ENCODE results near the gene PDE4B. TPM values are rescaled to one million over a fixed set of nuclear protein-coding genes. Genes with fewer than 3 reads are reported as not detected.

Gene PDE4B
- total and polyA plus RNA-seq, 12 donors = 1.2 to 14.9 (median 3.9) TPM

- Histone ChIP-seq H3K27me3 (no peaks in the 10 kb centered on the region), H3K27ac (no peak overlapping the region)
- intact Hi-C loops (cut with DNase I) = no loop called here
Observed at GRCh38 chr1:65995928-65996327, 203.2 kb downstream of the PDE4B start.

GRCh38 chr1:65997693-65998092 is 205.0 kb downstream of the PDE4B start:
- intact Hi-C loops (cut with DNase I) = no loop called here
- 78 to 86% (median 83%) methylated on average over 1 of the region's 1 CpG for WGBS, 4 donors
- no peaks in the 10 kb centered on the region for H3K9me3 ChIP-seq (replicated peaks in 1 of 3)

More at GRCh38 chr1:65995928-65996327, 203.2 kb downstream of the PDE4B start:
- no peaks in the 10 kb centered on the region for H3K9me3 ChIP-seq (replicated peaks in 1 of 3)
- no peaks in the 10 kb centered on the region for H3K4me1 ChIP-seq (replicated peaks in 1 of 2)
- no peak overlapping the region for H3K4me3 ChIP-seq
- TF ChIP-seq CTCF (IDR thresholded peaks at IDR 0.05) (no peak), POLR2A (IDR thresholded peaks at IDR 0.05) (no peak)
- H3K36me3 ChIP-seq (replicated peaks in 1 of 2) = no peaks in the 10 kb centered on the region
- DNase-seq = no peak

GRCh38 chr1:65998763-65999583 is 206.3 kb downstream of the PDE4B start:
- H3K4me1 ChIP-seq (replicated peaks in 1 of 2) = no peaks in the 10 kb centered on the region
- 86 to 91% (median 87%) methylated on average over 6 of the region's 6 CpGs for WGBS, 4 donors
- H3K9me3 ChIP-seq (replicated peaks in 1 of 3) = no peaks in the 10 kb centered on the region
- no peak overlapping the region for H3K4me3 ChIP-seq
- no peak for TF ChIP-seq POLR2A (IDR thresholded peaks at IDR 0.05)
- no peak for TF ChIP-seq CTCF (IDR thresholded peaks at IDR 0.05)
- no peaks in the 10 kb centered on the region for H3K27me3 ChIP-seq
- H3K36me3 ChIP-seq (replicated peaks in 1 of 2) = no peaks in the 10 kb centered on the region
- no peak for DNase-seq
- intact Hi-C loops (cut with DNase I) = no loop called here
- H3K27ac ChIP-seq = no peak overlapping the region

More at GRCh38 chr1:65997693-65998092, 205.0 kb downstream of the PDE4B start:
- no peaks in the 10 kb centered on the region for H3K4me1 ChIP-seq (replicated peaks in 1 of 2)
- H3K27me3 ChIP-seq = no peaks in the 10 kb centered on the region
- H3K4me3 ChIP-seq = no peak overlapping the region
- DNase-seq = no peak
- TF ChIP-seq CTCF (IDR thresholded peaks at IDR 0.05) = no peak
- TF ChIP-seq POLR2A (IDR thresholded peaks at IDR 0.05) = no peak
- no peaks in the 10 kb centered on the region for H3K36me3 ChIP-seq (replicated peaks in 1 of 2)
- H3K27ac ChIP-seq = no peak overlapping the region

GRCh38 chr1:66000033-66000637 is 207.4 kb downstream of the PDE4B start:
- WGBS, 4 donors = 12 to 46% (median 33%) methylated on average over 1 of the region's 1 CpG
- intact Hi-C loops (cut with DNase I) = no loop called here

More at GRCh38 chr1:66000033-66000637, 207.4 kb downstream of the PDE4B start:
- Histone ChIP-seq H3K4me3 (no peak overlapping the region), H3K4me1 (replicated peaks in 1 of 2) (no peaks in the 10 kb centered on the region), H3K36me3 (replicated peaks in 1 of 2) (no peaks in the 10 kb centered on the region), H3K27me3 (no peaks in the 10 kb centered on the region), H3K27ac (no peak overlapping the region), H3K9me3 (replicated peaks in 1 of 3) (no peaks in the 10 kb centered on the region)
- TF ChIP-seq CTCF (IDR thresholded peaks at IDR 0.05) (no peak), POLR2A (IDR thresholded peaks at IDR 0.05) (no peak)
- no peak for DNase-seq
